SK-N-SH (cell line): ENCODE data around the gene SNRNP27. TPM values are rescaled to one million over a fixed set of nuclear protein-coding genes. Genes with fewer than 3 reads are reported as not detected.

Experiments used
- CTCF ChIA-PET: fragments of 300-600, 350-600 bp; formaldehyde crosslinking; extraction: SDS; loops from one replicate; lab custom pipeline; 2021; lab: Yijun Ruan, JAX
- POLR2A ChIA-PET: fragments of 350-600 bp; sonication (Branson Sonifier 250); formaldehyde crosslinking; extraction: SDS; loops from one replicate; lab custom pipeline; 2020; ENCODE audit warnings: antibody characterized with exemption, inconsistent platforms; lab: Yijun Ruan, JAX
- DNase-seq: peaks from one replicate; pipeline ENCODE4 v3.0.0; 2012
- H2AFZ ChIP-seq: fragments of 200-600 bp; sonication (generic); 2 replicates; pipeline ENCODE4 v1.8.1; 2016; ENCODE audit warnings: antibody characterized with exemption, mild to moderate bottlenecking, low read depth
- H3F3A ChIP-seq: fragments of 200-600 bp; sonication (generic); replicated peaks from 2 replicates; pipeline ENCODE3; 2016; ENCODE audit warnings: antibody characterized with exemption, mild to moderate bottlenecking; ENCODE audit not compliant: insufficient read depth
- H3K27ac ChIP-seq, 2 experiments: fragments of 200-500 bp in 1 of 2; fragments of 200-600 bp in 1 of 2; sonication (Bioruptor generic) in 1 of 2; sonication (generic), shearing (Covaris generic) in 1 of 2; 2 replicates each; pipeline versions ENCODE4 v1.5.1 to v1.6.1; 2014 to 2016; ENCODE audit warnings: low read depth in 2 of 2, inconsistent platforms in 1 of 2, low read length in 1 of 2, mild to moderate bottlenecking in 1 of 2, mixed read lengths in 1 of 2
- H3K27me3 ChIP-seq: fragments of 200-600 bp; sonication (generic), shearing (Covaris generic); 2 replicates; pipeline ENCODE4 v1.6.1; 2016; ENCODE audit warnings: mixed run types; ENCODE audit not compliant: insufficient read depth
- H3K36me3 ChIP-seq, 2 experiments: fragments of 200-500 bp in 1 of 2; fragments of 200-600 bp in 1 of 2; sonication (Bioruptor generic) in 1 of 2; sonication (generic) in 1 of 2; replicated peaks in 1 of 2; 2 replicates each; pipeline versions ENCODE3 to v1.5.1; 2014 to 2016; ENCODE audit warnings: low read length in 1 of 2, mild to moderate bottlenecking in 1 of 2; ENCODE audit not compliant: insufficient read depth in 2 of 2, control insufficient read depth in 1 of 2
- H3K4me1 ChIP-seq, 2 experiments: fragments of 200-500 bp in 1 of 2; fragments of 200-600 bp in 1 of 2; sonication (Bioruptor generic) in 1 of 2; sonication (generic), shearing (Covaris generic) in 1 of 2; 2 replicates each; pipeline versions ENCODE4 v1.5.1 to v1.6.1; 2014 to 2016; ENCODE audit warnings: low read depth in 1 of 2, low read length in 1 of 2, mixed run types in 1 of 2; ENCODE audit not compliant: insufficient read depth in 2 of 2, control insufficient read depth in 1 of 2
- H3K4me2 ChIP-seq: fragments of 200-600 bp; sonication (generic), shearing (Covaris generic); 2 replicates; pipeline ENCODE4 v1.6.1; 2017; ENCODE audit warnings: mixed run types
- H3K4me3 ChIP-seq, 2 experiments: fragments of 200-500 bp in 1 of 2; fragments of 200-600 bp in 1 of 2; sonication (Bioruptor generic) in 1 of 2; sonication (generic), shearing (Covaris generic) in 1 of 2; 2 replicates each; pipeline versions ENCODE4 v1.5.1 to v1.8.1; 2014 to 2016; ENCODE audit warnings: low read depth in 2 of 2, inconsistent platforms in 1 of 2, low read length in 1 of 2, mild to moderate bottlenecking in 1 of 2, mixed read lengths in 1 of 2, moderate library complexity in 1 of 2
- H3K79me2 ChIP-seq: fragments of 200-600 bp; sonication (generic); 2 replicates; pipeline ENCODE4 v1.8.1; 2017; ENCODE audit warnings: mild to moderate bottlenecking; ENCODE audit not compliant: insufficient read depth
- H3K9ac ChIP-seq: fragments of 200-600 bp; sonication (generic); 2 replicates; pipeline ENCODE4 v1.6.1; 2017; ENCODE audit warnings: mixed run types
- H3K9me2 ChIP-seq: fragments of 200-600 bp; sonication (generic); 2 replicates; pipeline ENCODE4 v1.6.1; 2017; ENCODE audit warnings: mixed run types
- H3K9me3 ChIP-seq: fragments of 200-600 bp; sonication (generic); 2 replicates; pipeline ENCODE4 v1.6.1; 2017; ENCODE audit warnings: mixed run types, mild to moderate bottlenecking, moderate library complexity
- H4K20me1 ChIP-seq: fragments of 200-600 bp; sonication (generic); 2 replicates; pipeline ENCODE4 v1.6.1; 2017; ENCODE audit warnings: mild to moderate bottlenecking, mixed run types; ENCODE audit not compliant: insufficient read depth
- CHD2 ChIP-seq: fragments of 150-350 bp; IDR thresholded peaks from 2 replicates; pipeline ENCODE4 v1.6.1; 2018; ENCODE audit warnings: low read length; ENCODE audit not compliant: partially characterized antibody
- ELF1 ChIP-seq: IDR thresholded peaks from 2 replicates; pipeline ENCODE4 v1.4.0; 2012
- EP300 ChIP-seq, 2 experiments: IDR thresholded peaks; 2 replicates each; pipeline versions ENCODE4 v1.4.0 to v1.6.1; 2012; ENCODE audit warnings: borderline replicate concordance in 1 of 2, low read depth in 1 of 2, low read length in 1 of 2
- EZH2phosphoT487 ChIP-seq: fragments of 200-600 bp; sonication (generic); IDR thresholded peaks from 2 replicates; pipeline ENCODE4 v1.6.1; 2017; ENCODE audit warnings: low read depth, mixed run types, mild to moderate bottlenecking, antibody characterized with exemption, moderate library complexity, borderline replicate concordance
- GABPA ChIP-seq: IDR thresholded peaks from 2 replicates; pipeline ENCODE4 v1.4.0; 2012; ENCODE audit warnings: low read depth, mild to moderate bottlenecking
- IRF3 ChIP-seq: fragments of 150-350 bp; IDR thresholded peaks from 2 replicates; pipeline ENCODE4 v1.6.1; 2016; ENCODE audit warnings: mild to moderate bottlenecking, low read depth, low read length
- JUND ChIP-seq: IDR thresholded peaks from 2 replicates; pipeline ENCODE4 v1.4.0; 2012
- MEF2A ChIP-seq: IDR thresholded peaks from 2 replicates; pipeline ENCODE4 v1.4.0; 2012; ENCODE audit warnings: low read depth, borderline replicate concordance
- MXI1 ChIP-seq: IDR thresholded peaks from 2 replicates; pipeline ENCODE4 v1.6.1; 2012; ENCODE audit warnings: mild to moderate bottlenecking, low read depth, low read length, improper control_type of control experiment
- PBX3 ChIP-seq: IDR thresholded peaks from 2 replicates; pipeline ENCODE4; 2012
- RAD21 ChIP-seq: IDR thresholded peaks from 2 replicates; pipeline ENCODE4 v1.6.1; 2012; ENCODE audit warnings: mild to moderate bottlenecking, low read length
- RCOR1 ChIP-seq: fragments of 150-350 bp; IDR thresholded peaks from 2 replicates; pipeline ENCODE4 v1.6.1; 2017; ENCODE audit warnings: antibody characterized with exemption, low read length
- REST ChIP-seq: IDR thresholded peaks from 2 replicates; pipeline ENCODE4 v1.6.1; 2012; ENCODE audit warnings: mild to moderate bottlenecking, low read depth, low read length, moderate library complexity
- RFX5 ChIP-seq: IDR thresholded peaks from 2 replicates; pipeline ENCODE4 v1.6.1; 2012; ENCODE audit warnings: mild to moderate bottlenecking, improper control_type of control experiment, low read length
- RXRA ChIP-seq: IDR thresholded peaks from 2 replicates; pipeline ENCODE4 v1.4.0; 2012; ENCODE audit warnings: low read depth, mild to moderate bottlenecking, borderline replicate concordance
- SIN3A ChIP-seq: IDR thresholded peaks from 2 replicates; pipeline ENCODE4 v1.6.1; 2012; ENCODE audit warnings: low read depth, mild to moderate bottlenecking, low read length, moderate library complexity, borderline replicate concordance
- TAF1 ChIP-seq: IDR thresholded peaks from 2 replicates; pipeline ENCODE4 v1.6.1; 2012; ENCODE audit warnings: low read depth, mild to moderate bottlenecking, low read length, moderate library complexity, borderline replicate concordance
- TCF12 ChIP-seq: IDR thresholded peaks from 2 replicates; pipeline ENCODE4 v1.4.0; 2012
- WGBS: methylation state at CpG from one replicate; pipeline ENCODE4 v1.1.6; 2017; ENCODE audit warnings: low lambda C conversion rate; 5-methylcytosine and 5-hydroxymethylcytosine counted together
- polyA plus RNA-seq, 3 experiments: library from polyadenylated mRNA; depleted of rRNA; stranded (reverse); fragments of >200 nt; gene quantifications; 2 replicates each; pipeline ENCODE4 v1.2.3, GENCODE V29; 2012
- TF ChIP-seq, protein P1 (sequence below): IDR thresholded peaks from 2 replicates; pipeline ENCODE4 v1.4.0; 2012; ENCODE audit warnings: low read depth
- TF ChIP-seq, protein P2 (sequence below): fragments of 200-600 bp; sonication (generic); IDR thresholded peaks from 2 replicates; pipeline ENCODE4 v1.6.1; 2017; ENCODE audit warnings: antibody characterized with exemption, mild to moderate bottlenecking, moderate library complexity

The SNRNP27 gene
- polyA plus RNA-seq, 1 of the 3 experiments (the other 2 are of a cell fraction) = 68.4 TPM

- Histone ChIP-seq H3K9me2 (no peaks in the 10 kb centered on the region), H3K9ac (no peak overlapping the region), H3K4me2 (no peak overlapping the region), H3K79me2 (no peaks in the 10 kb centered on the region), H2AFZ (no peak overlapping the region), H4K20me1 (no peaks in the 10 kb centered on the region), H3F3A (no peaks in the 10 kb centered on the region), H3K4me1 (peaks cover 0 to 5% of the 10 kb centered on the region in 2 experiments; a peak in 1 of 4 replicates), H3K9me3 (no peaks in the 10 kb centered on the region), H3K27ac (no peak overlapping the region), H3K27me3 (no peaks in the 10 kb centered on the region), H3K36me3 (peaks cover 31 to 36% of the 10 kb centered on the region in 2 experiments), H3K4me3 (no peak overlapping the region)
- ChIA-PET CTCF (interaction anchor here (1.1 to 1.2 kb wide), 2 partner anchors 12 to 14 kb away, joined by 3 read pairs; no protein-coding TSS in a partner anchor), POLR2A (no interaction called here)
- TF ChIP-seq GABPA (no peak), RXRA (no peak), PBX3 (no peak), TAF1 (no peak), CHD2 (no peak), MXI1 (no peak), REST (no peak), RCOR1 (no peak), SIN3A (no peak), EZH2phosphoT487 (no peak), MEF2A (no peak), RAD21 (no peak), RFX5 (no peak), ELF1 (no peak), JUND (no peak), EP300 (IDR thresholded peaks at IDR 0.05; ENCODE audit: borderline replicate concordance in 1 of 2, low read depth in 1 of 2, low read length in 1 of 2) (no peak), IRF3 (no peak), TCF12 (no peak)
- TF ChIP-seq, protein P1, sequence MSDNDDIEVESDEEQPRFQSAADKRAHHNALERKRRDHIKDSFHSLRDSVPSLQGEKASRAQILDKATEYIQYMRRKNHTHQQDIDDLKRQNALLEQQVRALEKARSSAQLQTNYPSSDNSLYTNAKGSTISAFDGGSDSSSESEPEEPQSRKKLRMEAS = no peak
- TF ChIP-seq, protein P2, sequence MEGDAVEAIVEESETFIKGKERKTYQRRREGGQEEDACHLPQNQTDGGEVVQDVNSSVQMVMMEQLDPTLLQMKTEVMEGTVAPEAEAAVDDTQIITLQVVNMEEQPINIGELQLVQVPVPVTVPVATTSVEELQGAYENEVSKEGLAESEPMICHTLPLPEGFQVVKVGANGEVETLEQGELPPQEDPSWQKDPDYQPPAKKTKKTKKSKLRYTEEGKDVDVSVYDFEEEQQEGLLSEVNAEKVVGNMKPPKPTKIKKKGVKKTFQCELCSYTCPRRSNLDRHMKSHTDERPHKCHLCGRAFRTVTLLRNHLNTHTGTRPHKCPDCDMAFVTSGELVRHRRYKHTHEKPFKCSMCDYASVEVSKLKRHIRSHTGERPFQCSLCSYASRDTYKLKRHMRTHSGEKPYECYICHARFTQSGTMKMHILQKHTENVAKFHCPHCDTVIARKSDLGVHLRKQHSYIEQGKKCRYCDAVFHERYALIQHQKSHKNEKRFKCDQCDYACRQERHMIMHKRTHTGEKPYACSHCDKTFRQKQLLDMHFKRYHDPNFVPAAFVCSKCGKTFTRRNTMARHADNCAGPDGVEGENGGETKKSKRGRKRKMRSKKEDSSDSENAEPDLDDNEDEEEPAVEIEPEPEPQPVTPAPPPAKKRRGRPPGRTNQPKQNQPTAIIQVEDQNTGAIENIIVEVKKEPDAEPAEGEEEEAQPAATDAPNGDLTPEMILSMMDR = no peak
- WGBS = 96% methylated on average over 8 of the region's 8 CpGs
- no peak for DNase-seq
Measured at GRCh38 chr2:69940691-69941090, 46.9 kb downstream of the SNRNP27 start.
